Nucleus accumbens (tissue), 56 donors: ENCODE results near the gene HIF3A.
"Not testable (repeated sequence)": the region's sequence is repeated elsewhere in the genome, so short reads cannot be mapped to it uniquely, and the experiment has no call there.

Experiments used
- DNase-seq, 56 donors: peaks; one replicate each; lab custom pipeline; 2025; lab: John Stamatoyannopoulos, UW

Gene HIF3A

DNA sequence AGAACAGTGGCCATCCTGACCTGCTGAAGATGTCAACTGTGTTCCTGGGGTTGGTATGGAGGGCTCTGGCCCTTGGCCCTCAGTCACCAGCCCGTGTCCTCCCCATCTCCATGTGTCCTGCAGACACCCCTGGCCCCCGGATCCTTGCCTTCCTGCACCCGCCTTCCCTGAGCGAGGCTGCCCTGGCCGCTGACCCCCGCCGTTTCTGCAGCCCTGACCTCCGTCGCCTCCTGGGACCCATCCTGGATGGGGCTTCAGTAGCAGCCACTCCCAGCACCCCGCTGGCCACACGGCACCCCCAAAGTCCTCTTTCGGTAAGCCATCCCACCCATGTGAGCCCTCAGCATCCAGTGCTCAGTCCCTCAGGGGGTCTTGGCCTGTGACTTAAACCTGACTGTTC is 24.8 kb downstream of the HIF3A start:
- no peak for DNase-seq

DNA sequence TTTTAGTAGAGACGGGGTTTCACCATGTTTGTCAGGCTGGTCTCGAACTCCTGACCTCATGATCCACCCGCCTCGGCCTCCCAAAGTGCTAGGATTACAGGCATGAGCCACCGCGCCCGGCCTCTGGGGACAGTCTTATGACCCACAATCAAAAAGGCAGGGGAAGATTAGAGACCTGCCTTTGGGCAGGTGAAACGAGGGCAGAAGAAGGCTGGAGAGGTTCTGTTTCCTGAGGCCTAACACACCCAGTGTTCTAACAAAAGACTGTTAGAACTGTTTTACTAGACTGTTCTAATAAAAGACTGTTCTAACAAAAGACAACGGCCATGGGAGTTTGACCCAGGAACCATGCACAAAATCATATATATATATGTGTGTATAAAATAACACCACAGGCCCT is 26.4 kb downstream of the HIF3A start:
- DNase-seq: not testable (repeated sequence)

DNA sequence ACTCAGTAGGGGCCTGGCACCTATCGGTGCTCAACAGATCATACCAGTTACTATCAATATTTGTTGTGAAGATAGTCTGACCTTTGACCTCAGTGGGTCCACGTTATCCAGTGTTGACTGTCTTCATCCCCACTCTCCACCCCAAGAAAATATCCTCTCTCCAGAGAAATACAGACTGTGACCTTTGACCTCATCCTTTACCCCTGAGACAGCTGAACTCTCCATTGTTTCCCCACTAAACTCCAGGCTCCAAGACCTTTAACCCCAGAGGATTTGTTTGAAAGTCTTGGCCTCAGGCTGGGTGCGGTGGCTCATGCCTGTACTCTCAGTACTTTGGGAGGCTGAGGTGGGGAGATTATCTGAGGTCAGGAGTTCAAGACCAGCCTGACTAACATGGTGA is 27.4 kb downstream of the HIF3A start:
- DNase-seq: no peak

- DNase-seq: no peak
These were observed 29.8 kb downstream of the HIF3A start for GRCh38 chr19:46326608-46327007.

- DNase-seq: no peak
These were observed 31.2 kb downstream of the HIF3A start for GRCh38 chr19:46328079-46328478.

DNA sequence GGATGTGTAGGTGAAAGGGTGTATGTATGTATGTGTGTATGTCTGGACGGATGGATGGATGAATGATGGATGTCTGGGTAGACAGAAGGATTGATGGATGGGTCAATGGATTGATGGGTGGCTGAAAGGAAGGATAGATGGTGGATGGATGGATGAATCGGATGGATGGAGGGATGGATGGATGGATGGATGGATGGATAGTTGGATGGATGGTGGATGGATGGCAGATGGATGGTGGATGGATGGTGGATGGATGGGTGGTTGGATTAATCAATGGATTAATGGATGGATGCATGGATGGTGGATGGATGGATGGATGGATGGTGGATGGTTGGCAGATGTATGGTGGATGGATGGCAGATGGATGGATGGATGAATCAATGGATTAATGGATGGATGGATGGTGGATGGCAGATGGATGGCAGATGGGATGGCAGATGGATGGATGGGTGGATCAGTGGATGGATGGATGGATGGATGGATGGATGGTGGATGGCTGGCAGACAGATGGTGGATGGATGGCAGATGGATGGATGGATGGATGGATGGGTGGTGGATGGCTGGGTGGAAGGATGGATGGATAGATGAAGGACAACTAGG is 33.6 kb downstream of the HIF3A start:
- no peak for DNase-seq

DNA sequence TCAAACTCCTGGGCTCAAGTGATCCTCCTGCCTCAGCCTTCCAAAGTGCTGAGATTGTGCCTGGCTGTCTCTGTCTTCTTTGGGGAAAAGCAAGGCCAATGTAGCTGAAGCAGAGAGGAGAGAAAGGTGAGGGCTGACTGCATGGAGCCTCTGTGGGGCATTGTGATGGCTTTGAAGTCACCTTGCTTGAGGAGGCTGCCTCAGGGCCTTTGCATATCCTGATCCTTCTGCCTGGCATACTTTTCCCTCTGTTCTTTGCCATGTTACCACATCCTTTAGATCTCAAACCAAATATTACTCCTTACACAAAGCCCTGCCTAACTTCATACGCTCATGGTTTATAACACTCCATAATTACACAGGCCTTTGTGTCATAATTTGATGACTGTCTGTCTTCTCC is 40.6 kb downstream of the HIF3A start:
- DNase-seq: no peak

- no peak for DNase-seq
These were observed 42.6 kb downstream of the HIF3A start for GRCh38 chr19:46339446-46339845.

DNA sequence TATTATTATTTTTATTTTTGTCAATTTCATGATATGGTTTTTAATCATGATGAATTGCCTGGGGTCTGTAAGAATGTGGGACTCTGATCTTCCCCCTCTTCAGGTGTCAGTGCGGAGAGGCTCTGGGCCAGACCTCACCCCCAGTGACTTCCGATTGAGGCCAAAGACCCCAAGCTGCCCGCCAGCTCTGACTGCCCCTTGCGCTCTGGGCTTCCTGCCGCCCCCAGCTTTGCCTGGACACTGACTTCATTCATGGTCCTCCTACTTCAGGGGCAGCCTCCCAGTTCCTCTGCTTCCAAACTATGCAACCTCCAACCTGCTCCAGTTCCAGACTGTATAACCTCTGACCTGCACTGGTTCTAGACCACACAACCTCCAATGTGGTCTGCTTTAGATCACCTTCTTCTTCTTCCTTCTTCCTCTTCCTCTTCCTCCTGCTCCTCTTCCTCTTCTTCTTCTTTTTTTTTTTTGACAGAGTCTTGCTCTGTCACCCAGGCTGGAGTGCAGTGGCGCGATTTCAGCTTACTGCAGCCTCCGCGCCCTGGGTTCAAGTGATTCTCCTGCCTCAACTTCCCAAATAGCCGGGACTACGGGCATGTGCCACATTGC is 43.3 kb downstream of the HIF3A start:
- DNase-seq: no peak

DNA sequence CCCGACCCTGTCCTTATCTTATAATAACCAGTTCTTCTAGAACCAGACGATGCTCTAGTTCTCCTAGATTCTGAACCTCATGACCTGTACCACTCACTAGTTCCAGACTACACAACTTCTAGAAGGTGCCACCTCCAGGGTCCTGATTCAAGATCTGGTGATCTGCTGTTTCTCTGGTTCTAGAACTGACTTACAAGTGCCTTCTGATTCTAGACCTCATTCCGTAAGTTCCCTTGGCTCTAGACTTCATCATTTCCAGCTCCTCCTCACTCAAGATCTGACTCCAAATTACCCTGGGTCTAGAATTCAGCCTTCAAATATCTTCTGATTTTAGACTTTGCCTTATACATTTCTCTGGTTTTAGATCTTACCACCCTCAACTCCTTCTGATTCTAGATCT is 45.1 kb downstream of the HIF3A start:
- DNase-seq: no peak

DNA sequence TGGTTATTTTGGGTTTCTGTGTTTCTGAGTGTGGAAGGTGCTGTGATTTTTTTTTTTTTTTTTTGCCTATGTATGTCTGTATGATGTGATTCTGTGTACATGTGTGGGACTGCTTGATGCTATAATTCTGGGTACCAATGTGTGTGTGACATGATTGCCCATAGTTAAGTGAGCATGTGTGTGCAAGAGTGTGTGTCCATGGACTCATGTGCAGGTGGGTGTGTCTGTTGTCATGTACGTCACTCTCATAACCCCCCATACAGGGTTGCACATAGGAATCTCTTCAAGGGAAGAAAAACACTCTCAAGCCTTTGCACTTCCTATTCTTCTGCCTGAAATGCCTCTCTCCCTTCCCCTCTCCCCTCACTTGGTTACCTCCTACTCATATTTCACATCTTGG is 47.5 kb downstream of the HIF3A start:
- DNase-seq: no peak

GRCh38 chr19:46345157-46345556 is 48.3 kb downstream of the HIF3A start:
- DNase-seq: no peak

GRCh38 chr19:46346821-46347571 is 50.2 kb downstream of the HIF3A start, which contains the start of gene PPP5C:
Gene PPP5C, plus strand, starts transcription at chr19:46347087. Its CDS starts 10 bp downstream, at chr19:46347097.
- DNase-seq: peak in 55 of 56 donors; percentile 44 to 92 (median 79)

DNA sequence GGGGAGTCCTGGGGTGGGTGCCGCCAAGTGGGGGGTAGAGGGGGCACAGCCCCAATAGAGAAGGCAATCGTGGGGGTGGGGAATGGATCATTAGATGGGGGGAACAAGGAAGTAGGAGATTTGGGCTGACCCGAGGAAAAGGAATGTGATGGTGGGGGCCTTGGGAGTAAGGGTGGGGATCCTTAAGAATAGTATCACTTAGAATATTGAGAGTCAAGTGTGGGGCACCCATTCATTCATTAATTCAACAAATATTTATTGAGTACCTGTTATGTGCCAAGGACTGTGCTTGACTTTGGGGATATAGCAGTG is 50.7 kb downstream of the HIF3A start:
- DNase-seq: no peak

GRCh38 chr19:46347985-46348384 is 51.1 kb downstream of the HIF3A start:
- no peak for DNase-seq

GRCh38 chr19:46349311-46349993 is 52.6 kb downstream of the HIF3A start:
- no peak for DNase-seq

GRCh38 chr19:46350029-46350757 is 53.4 kb downstream of the HIF3A start:
- DNase-seq: peak in 8 of 56 donors; percentile 5 to 36 (median 11)

- peak in 2 of 56 donors; percentile 6 to 27 for DNase-seq
These were observed 53.9 kb downstream of the HIF3A start for GRCh38 chr19:46350758-46351159.

GRCh38 chr19:46351241-46352041 is 54.6 kb downstream of the HIF3A start:
- DNase-seq: peak in 6 of 56 donors; percentile 2 to 31 (median 6)
